ENCODE data around the gene SLC4A4.

Gene SLC4A4

GRCh38 chr4:71497078-71497477 lies 158.3 kb downstream of the SLC4A4 start:
- H3K9me3 ChIP-seq (ENCODE audit: control insufficient read depth, insufficient read depth, low read length): no peaks in the 10 kb centered on the region
- no peaks in the 10 kb centered on the region for H3K79me2 ChIP-seq (ENCODE audit: control insufficient read depth, low read length)
- no peak for TF ChIP-seq CTCF (IDR thresholded peaks at IDR 0.05; ENCODE audit: low read depth, low read length, poor library complexity, severe bottlenecking)
- TF ChIP-seq EZH2phosphoT487 (IDR thresholded peaks at IDR 0.05; ENCODE audit: borderline replicate concordance, low read length): no peak
- H3K27me3 ChIP-seq (ENCODE audit: control insufficient read depth, low read length): no peaks in the 10 kb centered on the region
- no peak overlapping the region for H3K4me2 ChIP-seq (ENCODE audit: low read length)
- H3K9me2 ChIP-seq (replicated peaks; ENCODE audit: control insufficient read depth, low read length): no peaks in the 10 kb centered on the region
- no peaks in the 10 kb centered on the region for H3K36me3 ChIP-seq (ENCODE audit: control insufficient read depth, low read length)
- H4K20me1 ChIP-seq (ENCODE audit: control insufficient read depth, insufficient read depth, low read depth, low read length): no peaks in the 10 kb centered on the region
- no peaks in the 10 kb centered on the region for H3F3A ChIP-seq (ENCODE audit: control insufficient read depth, insufficient read depth)
- H3K4me3 ChIP-seq (ENCODE audit: low read length): no peak overlapping the region
- H3K4me1 ChIP-seq (ENCODE audit: control insufficient read depth, low read length): no peaks in the 10 kb centered on the region
- no peak overlapping the region for H3K27ac ChIP-seq (ENCODE audit: low read depth, low read length)

GRCh38 chr4:71498002-71498401 lies 159.2 kb downstream of the SLC4A4 start:
- Histone ChIP-seq H3K27ac (ENCODE audit: low read depth, low read length) (no peak overlapping the region), H3K4me2 (ENCODE audit: low read length) (no peak overlapping the region), H3K9me3 (ENCODE audit: control insufficient read depth, insufficient read depth, low read length) (no peaks in the 10 kb centered on the region), H3F3A (ENCODE audit: control insufficient read depth, insufficient read depth) (no peaks in the 10 kb centered on the region), H3K36me3 (ENCODE audit: control insufficient read depth, low read length) (no peaks in the 10 kb centered on the region), H4K20me1 (ENCODE audit: control insufficient read depth, insufficient read depth, low read depth, low read length) (no peaks in the 10 kb centered on the region), H3K27me3 (ENCODE audit: control insufficient read depth, low read length) (no peaks in the 10 kb centered on the region), H3K79me2 (ENCODE audit: control insufficient read depth, low read length) (no peaks in the 10 kb centered on the region), H3K4me1 (ENCODE audit: control insufficient read depth, low read length) (no peaks in the 10 kb centered on the region), H3K9me2 (replicated peaks; ENCODE audit: control insufficient read depth, low read length) (no peaks in the 10 kb centered on the region), H3K4me3 (ENCODE audit: low read length) (no peak overlapping the region)
- TF ChIP-seq CTCF (IDR thresholded peaks at IDR 0.05; ENCODE audit: low read depth, low read length, poor library complexity, severe bottlenecking) (no peak), EZH2phosphoT487 (IDR thresholded peaks at IDR 0.05; ENCODE audit: borderline replicate concordance, low read length) (no peak)

- Histone ChIP-seq H3K9me2 (replicated peaks; ENCODE audit: control insufficient read depth, low read length) (no peaks in the 10 kb centered on the region), H3K4me3 (ENCODE audit: low read length) (no peak overlapping the region), H4K20me1 (ENCODE audit: control insufficient read depth, insufficient read depth, low read depth, low read length) (no peaks in the 10 kb centered on the region), H3K4me1 (ENCODE audit: control insufficient read depth, low read length) (no peaks in the 10 kb centered on the region), H3K36me3 (ENCODE audit: control insufficient read depth, low read length) (no peaks in the 10 kb centered on the region), H3K9me3 (ENCODE audit: control insufficient read depth, insufficient read depth, low read length) (no peaks in the 10 kb centered on the region), H3K27ac (ENCODE audit: low read depth, low read length) (no peak overlapping the region), H3K4me2 (ENCODE audit: low read length) (no peak overlapping the region), H3K79me2 (ENCODE audit: control insufficient read depth, low read length) (no peaks in the 10 kb centered on the region), H3K27me3 (ENCODE audit: control insufficient read depth, low read length) (no peaks in the 10 kb centered on the region), H3F3A (ENCODE audit: control insufficient read depth, insufficient read depth) (no peaks in the 10 kb centered on the region)
- TF ChIP-seq CTCF (IDR thresholded peaks at IDR 0.05; ENCODE audit: low read depth, low read length, poor library complexity, severe bottlenecking): no peak
- TF ChIP-seq EZH2phosphoT487 (IDR thresholded peaks at IDR 0.05; ENCODE audit: borderline replicate concordance, low read length): no peak
These were observed 159.8 kb downstream of the SLC4A4 start for GRCh38 chr4:71498625-71499024.

- no peak for TF ChIP-seq CTCF (IDR thresholded peaks at IDR 0.05; ENCODE audit: low read depth, low read length, poor library complexity, severe bottlenecking)
- TF ChIP-seq EZH2phosphoT487 (IDR thresholded peaks at IDR 0.05; ENCODE audit: borderline replicate concordance, low read length): no peak
These were observed 163.2 kb downstream of the SLC4A4 start for GRCh38 chr4:71501992-71502391.

More at GRCh38 chr4:71501992-71502391, 163.2 kb downstream of the SLC4A4 start:
- Histone ChIP-seq H3K9me2 (replicated peaks; ENCODE audit: control insufficient read depth, low read length) (no peaks in the 10 kb centered on the region), H3F3A (ENCODE audit: control insufficient read depth, insufficient read depth) (no peaks in the 10 kb centered on the region), H3K4me3 (ENCODE audit: low read length) (no peak overlapping the region), H3K27me3 (ENCODE audit: control insufficient read depth, low read length) (no peaks in the 10 kb centered on the region), H3K9me3 (ENCODE audit: control insufficient read depth, insufficient read depth, low read length) (no peaks in the 10 kb centered on the region), H3K36me3 (ENCODE audit: control insufficient read depth, low read length) (no peaks in the 10 kb centered on the region), H3K4me1 (ENCODE audit: control insufficient read depth, low read length) (no peaks in the 10 kb centered on the region), H4K20me1 (ENCODE audit: control insufficient read depth, insufficient read depth, low read depth, low read length) (no peaks in the 10 kb centered on the region), H3K79me2 (ENCODE audit: control insufficient read depth, low read length) (no peaks in the 10 kb centered on the region), H3K4me2 (ENCODE audit: low read length) (no peak overlapping the region), H3K27ac (ENCODE audit: low read depth, low read length) (no peak overlapping the region)
